HepG2 (cell line): ENCODE measurements around the gene ALG14. TPM values are rescaled to one million over a fixed set of nuclear protein-coding genes. Genes with fewer than 3 reads are reported as not detected.

ENCODE experiments used
- ISL2 ChIP-seq: sonication (generic); formaldehyde crosslinking; IDR thresholded peaks from 2 replicates; pipeline ENCODE4 v1.5.0; 2020; ENCODE audit warnings: missing genetic modification reagents
- NFYC ChIP-seq: IDR thresholded peaks from 2 replicates; pipeline ENCODE4 v1.6.1; 2016; ENCODE audit warnings: missing genetic modification reagents, missing compliant biosample characterization
- POLR2AphosphoS2 ChIP-seq: IDR thresholded peaks from 2 replicates; pipeline ENCODE4 v1.6.1; 2011; ENCODE audit warnings: low read depth, low read length, improper control_type of control experiment
- RBAK ChIP-seq: sonication (generic); formaldehyde crosslinking; IDR thresholded peaks from 2 replicates; pipeline ENCODE4 v1.5.1; 2020; ENCODE audit warnings: mild to moderate bottlenecking, missing genetic modification reagents
- SRY ChIP-seq: sonication (generic); formaldehyde crosslinking; IDR thresholded peaks from 2 replicates; pipeline ENCODE4 v1.8.0; 2022; ENCODE audit warnings: mild to moderate bottlenecking, missing genetic modification reagents
- XBP1 ChIP-seq: sonication (generic); formaldehyde crosslinking; IDR thresholded peaks from 2 replicates; pipeline ENCODE4 v1.5.0; 2020; ENCODE audit warnings: missing genetic modification reagents
- ZNF33A ChIP-seq: sonication (generic); formaldehyde crosslinking; IDR thresholded peaks from 2 replicates; pipeline ENCODE4 v1.5.1; 2020; ENCODE audit warnings: missing genetic modification reagents, mild to moderate bottlenecking, moderate library complexity, borderline replicate concordance
- ZNF724P ChIP-seq: sonication (generic); formaldehyde crosslinking; IDR thresholded peaks from 2 replicates; pipeline ENCODE4 v1.8.0; 2022; ENCODE audit warnings: missing genetic modification reagents, borderline replicate concordance
- ZNF737 ChIP-seq: sonication (generic); formaldehyde crosslinking; IDR thresholded peaks from 2 replicates; pipeline ENCODE4 v1.5.0; 2020; ENCODE audit warnings: missing genetic modification reagents, mild to moderate bottlenecking, borderline replicate concordance
- ZNF816 ChIP-seq: sonication (generic); formaldehyde crosslinking; IDR thresholded peaks from 2 replicates; pipeline ENCODE4 v1.8.0; 2022; ENCODE audit warnings: missing genetic modification reagents, mild to moderate bottlenecking, borderline replicate concordance
- polyA plus RNA-seq, 8 experiments: library from polyadenylated mRNA; depleted of rRNA in 3 of 8; stranded (reverse) in 7 of 8; unstranded in 1 of 8; fragments of >200 nt; fragmentation: Illumina TruSeq in 4 of 8; extraction: Trizol in 4 of 8; gene quantifications; 2 replicates each; pipeline versions ENCODE4 v1.2.1 to v1.2.3, GENCODE V29; 2011 to 2016; ENCODE audit warnings: low read depth in 4 of 8, missing spikeins in 1 of 8, mixed read lengths in 1 of 8; ENCODE audit not compliant: insufficient read depth in 1 of 8
- total RNA-seq, 5 experiments: library from RNA; depleted of rRNA; stranded (reverse); fragments of >200 nt; fragmentation: Illumina TruSeq; extraction: Trizol; gene quantifications; 2 replicates each; pipeline ENCODE4 v1.2.3, GENCODE V29; 2016; ENCODE audit warnings: low read depth in 1 of 5
- TF ChIP-seq, protein P1 (sequence below): sonication (generic); formaldehyde crosslinking; IDR thresholded peaks from 2 replicates; pipeline ENCODE4 v1.4.0; 2020; ENCODE audit warnings: mild to moderate bottlenecking, missing genetic modification reagents, borderline replicate concordance
- TF ChIP-seq, protein P2 (sequence below): IDR thresholded peaks from 2 replicates; pipeline ENCODE4 v1.6.1; 2016; ENCODE audit warnings: missing biosample characterization, missing genetic modification reagents, low read depth
- TF ChIP-seq, protein P3 (sequence below): sonication (generic); formaldehyde crosslinking; IDR thresholded peaks from 2 replicates; pipeline ENCODE4 v1.4.0; 2020; ENCODE audit warnings: missing genetic modification reagents, borderline replicate concordance
- TF ChIP-seq, protein P4 (sequence below): sonication (generic); IDR thresholded peaks from 2 replicates; pipeline ENCODE4 v1.6.1; 2016; ENCODE audit warnings: low read depth, borderline replicate concordance

Gene ALG14
- total and polyA plus RNA-seq, 2 of the 13 experiments (the other 11 are each of a cell fraction or from before 2014, with no cell fraction given) = 4.5 to 12.7 TPM

DNA sequence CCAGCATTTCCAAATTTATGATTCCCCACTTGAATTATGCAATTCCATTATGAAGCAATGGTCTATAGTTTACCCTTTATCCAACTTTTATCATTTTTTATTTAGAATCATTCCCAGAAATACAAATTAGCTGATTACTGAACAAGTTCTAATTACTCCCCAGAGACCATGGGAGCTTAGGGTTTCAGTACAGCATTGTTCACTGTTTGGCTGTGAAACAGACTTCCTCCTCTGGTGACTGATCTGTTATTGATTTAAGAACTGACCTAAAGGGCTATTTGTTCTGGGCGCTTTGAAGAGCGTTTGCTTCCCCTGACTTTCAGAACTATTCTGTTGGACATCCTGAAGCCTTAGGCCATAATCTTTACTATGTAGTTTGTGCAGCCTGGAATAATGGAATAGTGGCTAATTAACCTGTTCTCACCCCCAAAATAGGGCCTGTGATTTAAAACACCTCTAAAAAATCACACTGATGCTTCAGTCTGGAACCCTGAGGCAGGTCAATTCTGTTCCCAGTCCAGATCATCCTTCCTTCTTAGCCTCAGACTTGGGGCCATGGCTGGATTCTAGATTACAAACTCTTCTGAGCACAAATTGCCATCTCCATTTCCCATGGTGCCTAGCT lies 58.7 kb downstream of the ALG14 start (continued):
- TF ChIP-seq, protein P1, sequence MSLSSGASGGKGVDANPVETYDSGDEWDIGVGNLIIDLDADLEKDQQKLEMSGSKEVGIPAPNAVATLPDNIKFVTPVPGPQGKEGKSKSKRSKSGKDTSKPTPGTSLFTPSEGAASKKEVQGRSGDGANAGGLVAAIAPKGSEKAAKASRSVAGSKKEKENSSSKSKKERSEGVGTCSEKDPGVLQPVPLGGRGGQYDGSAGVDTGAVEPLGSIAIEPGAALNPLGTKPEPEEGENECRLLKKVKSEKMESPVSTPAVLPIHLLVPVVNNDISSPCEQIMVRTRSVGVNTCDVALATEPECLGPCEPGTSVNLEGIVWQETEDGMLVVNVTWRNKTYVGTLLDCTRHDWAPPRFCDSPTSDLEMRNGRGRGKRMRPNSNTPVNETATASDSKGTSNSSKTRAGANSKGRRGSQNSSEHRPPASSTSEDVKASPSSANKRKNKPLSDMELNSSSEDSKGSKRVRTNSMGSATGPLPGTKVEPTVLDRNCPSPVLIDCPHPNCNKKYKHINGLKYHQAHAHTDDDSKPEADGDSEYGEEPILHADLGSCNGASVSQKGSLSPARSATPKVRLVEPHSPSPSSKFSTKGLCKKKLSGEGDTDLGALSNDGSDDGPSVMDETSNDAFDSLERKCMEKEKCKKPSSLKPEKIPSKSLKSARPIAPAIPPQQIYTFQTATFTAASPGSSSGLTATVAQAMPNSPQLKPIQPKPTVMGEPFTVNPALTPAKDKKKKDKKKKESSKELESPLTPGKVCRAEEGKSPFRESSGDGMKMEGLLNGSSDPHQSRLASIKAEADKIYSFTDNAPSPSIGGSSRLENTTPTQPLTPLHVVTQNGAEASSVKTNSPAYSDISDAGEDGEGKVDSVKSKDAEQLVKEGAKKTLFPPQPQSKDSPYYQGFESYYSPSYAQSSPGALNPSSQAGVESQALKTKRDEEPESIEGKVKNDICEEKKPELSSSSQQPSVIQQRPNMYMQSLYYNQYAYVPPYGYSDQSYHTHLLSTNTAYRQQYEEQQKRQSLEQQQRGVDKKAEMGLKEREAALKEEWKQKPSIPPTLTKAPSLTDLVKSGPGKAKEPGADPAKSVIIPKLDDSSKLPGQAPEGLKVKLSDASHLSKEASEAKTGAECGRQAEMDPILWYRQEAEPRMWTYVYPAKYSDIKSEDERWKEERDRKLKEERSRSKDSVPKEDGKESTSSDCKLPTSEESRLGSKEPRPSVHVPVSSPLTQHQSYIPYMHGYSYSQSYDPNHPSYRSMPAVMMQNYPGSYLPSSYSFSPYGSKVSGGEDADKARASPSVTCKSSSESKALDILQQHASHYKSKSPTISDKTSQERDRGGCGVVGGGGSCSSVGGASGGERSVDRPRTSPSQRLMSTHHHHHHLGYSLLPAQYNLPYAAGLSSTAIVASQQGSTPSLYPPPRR (CRISPR knock-in tag) = peak; percentile 58; the same call in 1 of the 2 replicates
- TF ChIP-seq, protein P2, sequence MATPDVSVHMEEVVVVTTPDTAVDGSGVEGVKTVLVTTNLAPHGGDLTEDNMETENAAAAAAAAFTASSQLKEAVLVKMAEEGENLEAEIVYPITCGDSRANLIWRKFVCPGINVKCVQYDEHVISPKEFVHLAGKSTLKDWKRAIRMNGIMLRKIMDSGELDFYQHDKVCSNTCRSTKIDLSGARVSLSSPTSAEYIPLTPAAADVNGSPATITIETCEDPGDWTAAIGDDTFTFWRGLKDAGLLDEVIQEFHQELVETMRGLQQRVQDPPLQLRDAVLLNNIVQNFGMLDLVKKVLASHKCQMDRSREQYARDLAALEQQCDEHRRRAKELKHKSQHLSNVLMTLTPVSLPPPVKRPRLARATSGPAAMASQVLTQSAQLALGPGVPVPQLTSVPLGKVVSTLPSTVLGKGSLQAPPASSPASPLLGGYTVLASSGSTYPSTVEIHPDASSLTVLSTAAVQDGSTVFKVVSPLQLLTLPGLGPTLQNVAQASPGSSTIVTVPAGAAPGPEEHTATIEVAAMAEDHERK = no peak
- TF ChIP-seq XBP1 (CRISPR knock-in tag) = no peak
- TF ChIP-seq SRY (CRISPR knock-in tag) = no peak
- peak; percentile 82; the same call in 1 of the 2 replicates for TF ChIP-seq RBAK (CRISPR knock-in tag)
- TF ChIP-seq ZNF816 (CRISPR knock-in tag) = no peak
- TF ChIP-seq, protein P3, sequence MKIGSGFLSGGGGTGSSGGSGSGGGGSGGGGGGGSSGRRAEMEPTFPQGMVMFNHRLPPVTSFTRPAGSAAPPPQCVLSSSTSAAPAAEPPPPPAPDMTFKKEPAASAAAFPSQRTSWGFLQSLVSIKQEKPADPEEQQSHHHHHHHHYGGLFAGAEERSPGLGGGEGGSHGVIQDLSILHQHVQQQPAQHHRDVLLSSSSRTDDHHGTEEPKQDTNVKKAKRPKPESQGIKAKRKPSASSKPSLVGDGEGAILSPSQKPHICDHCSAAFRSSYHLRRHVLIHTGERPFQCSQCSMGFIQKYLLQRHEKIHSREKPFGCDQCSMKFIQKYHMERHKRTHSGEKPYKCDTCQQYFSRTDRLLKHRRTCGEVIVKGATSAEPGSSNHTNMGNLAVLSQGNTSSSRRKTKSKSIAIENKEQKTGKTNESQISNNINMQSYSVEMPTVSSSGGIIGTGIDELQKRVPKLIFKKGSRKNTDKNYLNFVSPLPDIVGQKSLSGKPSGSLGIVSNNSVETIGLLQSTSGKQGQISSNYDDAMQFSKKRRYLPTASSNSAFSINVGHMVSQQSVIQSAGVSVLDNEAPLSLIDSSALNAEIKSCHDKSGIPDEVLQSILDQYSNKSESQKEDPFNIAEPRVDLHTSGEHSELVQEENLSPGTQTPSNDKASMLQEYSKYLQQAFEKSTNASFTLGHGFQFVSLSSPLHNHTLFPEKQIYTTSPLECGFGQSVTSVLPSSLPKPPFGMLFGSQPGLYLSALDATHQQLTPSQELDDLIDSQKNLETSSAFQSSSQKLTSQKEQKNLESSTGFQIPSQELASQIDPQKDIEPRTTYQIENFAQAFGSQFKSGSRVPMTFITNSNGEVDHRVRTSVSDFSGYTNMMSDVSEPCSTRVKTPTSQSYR (CRISPR knock-in tag) = no peak; the same call in 1 of the 2 replicates
- TF ChIP-seq ISL2 (CRISPR knock-in tag) = peak; percentile 90
- no peak for TF ChIP-seq ZNF724P
- peak; percentile 64; the same call in 1 of the 2 replicates for TF ChIP-seq ZNF33A (CRISPR knock-in tag)
- no peak for TF ChIP-seq POLR2AphosphoS2
- TF ChIP-seq, protein P4, sequence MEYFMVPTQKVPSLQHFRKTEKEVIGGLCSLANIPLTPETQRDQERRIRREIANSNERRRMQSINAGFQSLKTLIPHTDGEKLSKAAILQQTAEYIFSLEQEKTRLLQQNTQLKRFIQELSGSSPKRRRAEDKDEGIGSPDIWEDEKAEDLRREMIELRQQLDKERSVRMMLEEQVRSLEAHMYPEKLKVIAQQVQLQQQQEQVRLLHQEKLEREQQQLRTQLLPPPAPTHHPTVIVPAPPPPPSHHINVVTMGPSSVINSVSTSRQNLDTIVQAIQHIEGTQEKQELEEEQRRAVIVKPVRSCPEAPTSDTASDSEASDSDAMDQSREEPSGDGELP = peak; percentile 24; the same call in 1 of the 2 replicates
- TF ChIP-seq ZNF737 = no peak
- no peak for TF ChIP-seq NFYC
